Thoracic aorta (tissue), 2 donors: ENCODE measurements around the gene RANBP6. TPM values are rescaled to one million over a fixed set of nuclear protein-coding genes. Genes with fewer than 3 reads are reported as not detected.

ENCODE experiments used
- ATAC-seq: fragments of 150-250 bp; one replicate; pipeline ENCODE4 v1.8.0; 2017; ENCODE audit warnings: low read depth; ENCODE audit not compliant: insufficient number of reproducible peaks, low FRiP score
- DNase-seq: peaks from one replicate; pipeline ENCODE4 v3.0.0-alpha.2; 2020; ENCODE audit warnings: low spot score
- H3K27ac ChIP-seq, 2 donors: fragments of 200-600 bp; sonication (generic); 1 replicate in 1 of 2; 2 replicates in 1 of 2; pipeline ENCODE4 v1.5.1; 2016; ENCODE audit warnings: mild to moderate bottlenecking in 2 of 2, moderate library complexity in 2 of 2
- H3K27me3 ChIP-seq: fragments of 200-600 bp; sonication (generic); replicated peaks from 2 replicates; pipeline ENCODE4 v1.6.0; 2016; ENCODE audit warnings: mild to moderate bottlenecking; ENCODE audit not compliant: insufficient read depth
- H3K36me3 ChIP-seq: fragments of 200-600 bp; sonication (generic); one replicate; pipeline ENCODE4 v1.5.1; 2016
- H3K4me1 ChIP-seq, 2 donors: fragments of 200-600 bp; sonication (generic); 1 replicate in 1 of 2; 2 replicates in 1 of 2; pipeline versions ENCODE4 v1.5.1 to v1.6.0; 2016; ENCODE audit warnings: low read depth in 2 of 2, mild to moderate bottlenecking in 1 of 2; ENCODE audit not compliant: control insufficient read depth in 1 of 2
- H3K4me3 ChIP-seq: fragments of 200-600 bp; sonication (generic); 2 replicates; pipeline ENCODE4 v1.5.1; 2016; ENCODE audit warnings: mild to moderate bottlenecking
- H3K9me3 ChIP-seq: fragments of 200-600 bp; sonication (generic); 2 replicates; pipeline ENCODE4 v1.5.1; 2016
- CTCF ChIP-seq: fragments of 200-600 bp; sonication (generic); IDR thresholded peaks from one replicate; pipeline ENCODE4 v1.5.1; 2019; ENCODE audit warnings: antibody characterized with exemption
- total RNA-seq, 2 donors: library from RNA; depleted of rRNA; stranded (reverse); fragments of >200 nt; gene quantifications; one replicate each; pipeline versions ENCODE4 v1.1.0 to v1.2.3, GENCODE V29; 2016

RANBP6 gene
- total RNA-seq, 2 donors from 2014 or later, result 8.4 to 23.6 TPM

- no peaks in the 10 kb centered on the region for H3K27me3 ChIP-seq
- no peak overlapping the region for H3K27ac ChIP-seq
- no peaks in the 10 kb centered on the region for H3K9me3 ChIP-seq
- DNase-seq, result no peak
- H3K4me3 ChIP-seq, result no peak overlapping the region
- no peak for ATAC-seq
- TF ChIP-seq CTCF, result no peak
- no peaks in the 10 kb centered on the region for H3K36me3 ChIP-seq
- peaks cover 9 to 12% of the 10 kb centered on the region in 2 donors for H3K4me1 ChIP-seq
Measured at GRCh38 chr9:5971740-5972139, 43.7 kb downstream of the RANBP6 start.

Other genes starting within 250 kb of the RANBP6 start
- gene ERMP1, start 182.5 kb downstream of the RANBP6 start, total RNA-seq, result 10 to 100 TPM in 1 of 2 donors, 1 to 10 TPM in 1; 9.0 to 14.5 TPM
- gene MLANA, start 124.7 kb downstream of the RANBP6 start, total RNA-seq, result not detected
- 100 to 1,000 TPM in 1 of 2 donors, 10 to 100 TPM in 1; 69.7 to 160 TPM for gene IL33, start 200.2 kb upstream of the RANBP6 start, total RNA-seq